Measurements from ENCODE around the gene NOX5.

NOX5 gene

DNA sequence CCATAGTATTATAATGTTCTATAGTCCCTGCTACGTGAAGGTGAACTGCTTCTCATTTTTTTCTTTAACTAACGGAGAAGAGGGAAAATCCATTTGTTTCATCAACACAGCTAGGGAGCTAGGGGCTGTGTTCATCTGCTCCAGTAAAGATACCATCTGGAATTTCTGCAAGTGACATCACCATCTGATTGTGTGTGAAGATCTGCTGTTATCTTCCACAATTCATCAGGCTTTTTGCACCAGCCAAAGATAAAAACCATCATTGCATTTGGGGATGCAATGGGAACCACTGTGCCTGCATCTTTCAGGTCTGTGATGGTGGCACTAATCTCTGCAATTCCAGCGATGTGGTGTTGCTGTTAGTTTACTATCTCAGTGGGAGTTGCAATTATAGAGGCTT is 35.5 kb upstream of the NOX5 start:
- H3K4me3 ChIP-seq (ENCODE audit: low read depth, low read length) = no peak overlapping the region
- TF ChIP-seq, protein P1, sequence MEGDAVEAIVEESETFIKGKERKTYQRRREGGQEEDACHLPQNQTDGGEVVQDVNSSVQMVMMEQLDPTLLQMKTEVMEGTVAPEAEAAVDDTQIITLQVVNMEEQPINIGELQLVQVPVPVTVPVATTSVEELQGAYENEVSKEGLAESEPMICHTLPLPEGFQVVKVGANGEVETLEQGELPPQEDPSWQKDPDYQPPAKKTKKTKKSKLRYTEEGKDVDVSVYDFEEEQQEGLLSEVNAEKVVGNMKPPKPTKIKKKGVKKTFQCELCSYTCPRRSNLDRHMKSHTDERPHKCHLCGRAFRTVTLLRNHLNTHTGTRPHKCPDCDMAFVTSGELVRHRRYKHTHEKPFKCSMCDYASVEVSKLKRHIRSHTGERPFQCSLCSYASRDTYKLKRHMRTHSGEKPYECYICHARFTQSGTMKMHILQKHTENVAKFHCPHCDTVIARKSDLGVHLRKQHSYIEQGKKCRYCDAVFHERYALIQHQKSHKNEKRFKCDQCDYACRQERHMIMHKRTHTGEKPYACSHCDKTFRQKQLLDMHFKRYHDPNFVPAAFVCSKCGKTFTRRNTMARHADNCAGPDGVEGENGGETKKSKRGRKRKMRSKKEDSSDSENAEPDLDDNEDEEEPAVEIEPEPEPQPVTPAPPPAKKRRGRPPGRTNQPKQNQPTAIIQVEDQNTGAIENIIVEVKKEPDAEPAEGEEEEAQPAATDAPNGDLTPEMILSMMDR (IDR thresholded peaks at IDR 0.05; ENCODE audit: low read depth, low read length) = no peak

DNA sequence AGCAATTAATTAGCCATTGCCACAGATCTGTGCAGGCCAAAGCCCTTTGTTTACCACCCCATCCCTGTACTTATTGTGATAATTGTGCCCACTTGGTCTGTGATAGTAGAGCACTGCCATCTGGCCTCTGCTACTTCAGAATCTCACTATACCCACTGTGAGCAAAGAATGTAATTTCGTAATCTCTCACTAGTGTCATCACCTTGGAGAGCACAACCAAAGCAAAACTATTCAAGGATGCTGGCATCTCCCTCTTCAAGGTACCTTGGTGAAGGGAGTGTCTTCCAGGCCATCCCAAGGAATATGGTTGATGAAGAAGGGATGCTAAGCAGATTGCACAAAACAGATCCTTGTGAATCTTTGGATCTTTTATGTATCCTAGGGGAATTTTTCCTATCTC is 34.7 kb upstream of the NOX5 start:
- TF ChIP-seq, protein P1 (IDR thresholded peaks at IDR 0.05; ENCODE audit: low read depth, low read length) = no peak
- H3K4me3 ChIP-seq (ENCODE audit: low read depth, low read length) = no peak overlapping the region

DNA sequence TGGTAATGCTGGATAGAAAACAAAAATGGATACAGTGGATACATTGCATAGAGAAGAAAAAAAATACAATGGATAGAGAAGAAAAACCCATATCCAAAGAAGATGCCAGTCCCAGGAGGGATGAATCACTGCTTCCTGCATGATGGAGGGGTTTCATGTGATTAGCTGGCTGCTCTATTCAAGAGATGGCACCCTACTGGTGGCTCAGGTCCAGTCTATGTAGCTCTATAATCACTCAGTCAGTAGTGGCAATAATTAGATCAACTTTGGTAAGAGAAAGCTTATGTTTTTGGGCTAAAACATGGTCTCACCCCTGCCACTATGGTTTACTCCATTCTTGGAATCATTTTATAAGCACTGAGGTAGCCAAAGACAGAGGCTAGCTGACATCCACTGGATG is 33.7 kb upstream of the NOX5 start:
- TF ChIP-seq, protein P1 (IDR thresholded peaks at IDR 0.05; ENCODE audit: low read depth, low read length) = no peak
- no peak overlapping the region for H3K4me3 ChIP-seq (ENCODE audit: low read depth, low read length)

DNA sequence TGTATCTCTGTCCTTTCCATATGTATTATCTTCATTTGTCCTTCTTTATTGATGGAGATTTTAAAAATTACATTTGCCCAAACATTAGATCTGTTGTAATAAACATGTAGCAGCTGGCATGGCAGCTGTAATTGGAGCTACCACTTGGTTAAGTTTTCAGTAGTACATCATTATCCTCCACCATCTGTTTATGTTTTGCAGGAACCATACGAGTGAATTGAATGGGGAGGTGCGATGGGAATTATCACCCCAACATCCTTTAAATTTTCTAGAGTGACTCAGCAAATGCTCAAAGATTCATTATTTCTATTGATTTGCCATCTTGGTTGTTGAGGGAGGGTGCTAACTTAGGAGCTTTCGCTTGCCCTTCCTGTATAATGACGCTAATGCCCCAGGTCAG is 32.6 kb upstream of the NOX5 start:
- H3K4me3 ChIP-seq (ENCODE audit: low read depth, low read length) = no peak overlapping the region
- TF ChIP-seq, protein P1 (IDR thresholded peaks at IDR 0.05; ENCODE audit: low read depth, low read length) = no peak

DNA sequence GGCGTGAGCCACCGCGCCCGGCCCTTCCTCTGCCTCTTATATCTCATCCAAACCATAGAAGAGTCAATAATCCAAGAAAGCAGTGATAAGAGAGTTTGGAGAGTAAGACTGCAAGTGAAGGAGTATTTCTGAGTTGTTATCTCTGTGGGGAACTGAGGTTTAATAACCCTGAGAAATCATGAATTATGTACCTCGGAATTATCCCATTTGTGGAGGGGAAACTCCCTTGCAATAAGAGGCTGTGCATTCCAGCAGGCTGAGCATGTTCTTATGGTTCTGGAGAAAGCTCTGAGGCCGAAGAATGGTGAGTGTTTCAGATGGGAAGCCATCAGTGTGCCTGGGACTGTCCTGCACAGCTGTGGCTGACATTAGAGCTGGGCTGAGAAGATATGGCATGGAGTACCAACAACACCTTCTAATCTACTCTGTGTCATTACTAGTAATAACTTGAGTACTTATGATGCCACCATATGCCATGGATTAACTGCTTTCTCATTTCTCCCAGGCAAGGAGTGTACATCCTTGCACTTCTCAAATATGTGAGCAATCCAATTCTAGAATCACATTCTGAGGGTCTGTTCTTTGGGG is 31.4 kb upstream of the NOX5 start:
- TF ChIP-seq, protein P1 (IDR thresholded peaks at IDR 0.05; ENCODE audit: low read depth, low read length) = no peak
- H3K4me3 ChIP-seq (ENCODE audit: low read depth, low read length) = no peak overlapping the region

DNA sequence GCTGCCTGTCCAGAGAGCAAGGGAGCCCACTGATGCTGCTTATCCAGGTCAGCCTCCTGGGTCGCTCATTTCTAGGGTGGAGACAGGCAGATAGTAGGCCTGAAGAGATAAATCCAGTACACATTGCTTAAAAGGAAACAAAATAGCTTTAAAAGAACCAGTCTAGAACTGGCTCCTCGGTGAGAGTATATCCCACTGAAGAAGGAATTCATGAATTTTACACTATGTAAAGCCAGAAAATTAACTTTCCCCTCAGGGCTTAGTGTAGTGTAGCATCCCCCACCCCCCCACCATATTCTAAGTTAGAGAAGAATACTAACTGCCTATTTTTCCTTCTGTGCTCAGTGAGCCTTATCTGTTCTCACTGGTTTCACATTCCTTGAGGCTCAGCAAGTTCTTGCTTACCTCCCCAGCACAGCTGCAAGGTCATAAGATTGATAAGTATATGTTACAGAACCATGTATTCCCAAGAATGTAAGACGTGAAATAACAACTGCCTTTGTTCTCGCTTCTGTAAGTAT is 30.5 kb upstream of the NOX5 start:
- TF ChIP-seq, protein P1 (IDR thresholded peaks at IDR 0.05; ENCODE audit: low read depth, low read length) = no peak

DNA sequence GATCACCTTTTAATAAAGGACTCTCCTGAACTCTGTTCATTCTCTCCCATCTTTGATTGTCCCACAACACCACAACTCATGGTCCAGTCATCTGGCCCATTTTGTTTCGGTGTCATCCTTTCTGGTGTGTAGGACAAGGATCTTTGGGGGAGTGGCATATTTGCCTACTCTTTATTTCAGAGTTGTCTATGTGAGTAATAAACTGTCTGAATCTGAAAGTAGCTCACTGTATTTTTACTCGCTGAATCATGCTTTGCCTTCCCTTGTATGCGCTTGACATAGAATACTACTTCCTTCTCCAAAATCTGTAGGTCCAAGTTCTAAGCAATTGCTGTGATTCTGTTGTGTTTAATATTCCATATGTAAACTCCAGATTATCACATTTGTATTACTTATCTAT is 29.9 kb upstream of the NOX5 start:
- TF ChIP-seq, protein P1 (IDR thresholded peaks at IDR 0.05; ENCODE audit: low read depth, low read length) = no peak
- no peak overlapping the region for H3K4me3 ChIP-seq (ENCODE audit: low read depth, low read length)

More for the DNA sequence above, 30.5 kb upstream of the NOX5 start:
- H3K4me3 ChIP-seq (ENCODE audit: low read depth, low read length) = no peak overlapping the region

Data from WI38 (cell line).